Measurements from ENCODE around the gene EIF4E1B.

Gene EIF4E1B

DNA sequence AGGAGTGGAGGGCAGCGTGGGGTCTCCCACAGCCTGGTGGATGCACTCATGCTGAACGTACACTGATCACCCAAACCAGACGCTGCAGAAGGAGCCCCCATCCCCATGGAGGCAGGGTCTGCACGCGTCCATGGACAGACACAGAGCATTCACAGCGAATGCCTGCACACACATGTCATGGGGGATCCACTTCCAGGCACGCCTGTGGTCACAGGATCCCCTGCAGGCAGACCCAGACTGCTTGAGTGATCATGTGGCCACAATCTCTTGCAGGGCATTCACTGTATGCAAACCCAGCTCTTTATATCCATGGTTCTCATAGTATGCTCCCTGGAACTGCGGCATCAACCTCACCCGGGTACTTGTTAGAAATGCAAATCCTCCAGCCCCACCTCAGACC lies 5.5 kb upstream of the EIF4E1B start:
- TF ChIP-seq, protein P1, sequence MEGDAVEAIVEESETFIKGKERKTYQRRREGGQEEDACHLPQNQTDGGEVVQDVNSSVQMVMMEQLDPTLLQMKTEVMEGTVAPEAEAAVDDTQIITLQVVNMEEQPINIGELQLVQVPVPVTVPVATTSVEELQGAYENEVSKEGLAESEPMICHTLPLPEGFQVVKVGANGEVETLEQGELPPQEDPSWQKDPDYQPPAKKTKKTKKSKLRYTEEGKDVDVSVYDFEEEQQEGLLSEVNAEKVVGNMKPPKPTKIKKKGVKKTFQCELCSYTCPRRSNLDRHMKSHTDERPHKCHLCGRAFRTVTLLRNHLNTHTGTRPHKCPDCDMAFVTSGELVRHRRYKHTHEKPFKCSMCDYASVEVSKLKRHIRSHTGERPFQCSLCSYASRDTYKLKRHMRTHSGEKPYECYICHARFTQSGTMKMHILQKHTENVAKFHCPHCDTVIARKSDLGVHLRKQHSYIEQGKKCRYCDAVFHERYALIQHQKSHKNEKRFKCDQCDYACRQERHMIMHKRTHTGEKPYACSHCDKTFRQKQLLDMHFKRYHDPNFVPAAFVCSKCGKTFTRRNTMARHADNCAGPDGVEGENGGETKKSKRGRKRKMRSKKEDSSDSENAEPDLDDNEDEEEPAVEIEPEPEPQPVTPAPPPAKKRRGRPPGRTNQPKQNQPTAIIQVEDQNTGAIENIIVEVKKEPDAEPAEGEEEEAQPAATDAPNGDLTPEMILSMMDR (IDR thresholded peaks at IDR 0.05): no peak
- Histone ChIP-seq H3K9ac (no peak overlapping the region), H3K4me1 (peaks cover 9% of the 10 kb centered on the region), H3K36me3 (ENCODE audit: control insufficient read depth, insufficient read depth, low read length) (no peaks in the 10 kb centered on the region), H3K4me3 (ENCODE audit: low read depth, low read length) (no peak overlapping the region), H2AFZ (no peak overlapping the region), H3K79me2 (no peaks in the 10 kb centered on the region), H3K4me2 (ENCODE audit: low read length) (no peak overlapping the region), H3K27ac (no peak overlapping the region), H3K27me3 (ENCODE audit: control insufficient read depth, insufficient read depth, low read length) (peaks cover 4% of the 10 kb centered on the region), H3K9me3 (ENCODE audit: control insufficient read depth, low read length) (no peaks in the 10 kb centered on the region)

GRCh38 chr5:176625512-176625911 lies 5.0 kb upstream of the EIF4E1B start:
- no peak overlapping the region for H3K4me2 ChIP-seq (ENCODE audit: low read length)
- H2AFZ ChIP-seq: no peak overlapping the region
- TF ChIP-seq, protein P1 (IDR thresholded peaks at IDR 0.05): no peak
- H3K9me3 ChIP-seq (ENCODE audit: control insufficient read depth, low read length): no peaks in the 10 kb centered on the region
- H3K9ac ChIP-seq: no peak overlapping the region
- H3K4me3 ChIP-seq (ENCODE audit: low read depth, low read length): no peak overlapping the region
- no peak overlapping the region for H3K27ac ChIP-seq
- H3K4me1 ChIP-seq: peaks cover 6% of the 10 kb centered on the region
- peaks cover 5% of the 10 kb centered on the region for H3K27me3 ChIP-seq (ENCODE audit: control insufficient read depth, insufficient read depth, low read length)
- H3K79me2 ChIP-seq: no peaks in the 10 kb centered on the region
- H3K36me3 ChIP-seq (ENCODE audit: control insufficient read depth, insufficient read depth, low read length): no peaks in the 10 kb centered on the region

GRCh38 chr5:176625966-176626875 lies 4.3 kb upstream of the EIF4E1B start:
- no peak overlapping the region for H3K9ac ChIP-seq
- no peaks in the 10 kb centered on the region for H3K36me3 ChIP-seq (ENCODE audit: control insufficient read depth, insufficient read depth, low read length)
- no peak overlapping the region for H3K27ac ChIP-seq
- no peaks in the 10 kb centered on the region for H3K79me2 ChIP-seq
- peaks cover 5% of the 10 kb centered on the region for H3K27me3 ChIP-seq (ENCODE audit: control insufficient read depth, insufficient read depth, low read length)
- no peaks in the 10 kb centered on the region for H3K9me3 ChIP-seq (ENCODE audit: control insufficient read depth, low read length)
- peak overlapping the region; percentile 42 for H2AFZ ChIP-seq
- TF ChIP-seq, protein P1 (IDR thresholded peaks at IDR 0.05): no peak
- no peak overlapping the region for H3K4me2 ChIP-seq (ENCODE audit: low read length)
- H3K4me3 ChIP-seq (ENCODE audit: low read depth, low read length): no peak overlapping the region
- peaks cover 9% of the 10 kb centered on the region for H3K4me1 ChIP-seq

DNA sequence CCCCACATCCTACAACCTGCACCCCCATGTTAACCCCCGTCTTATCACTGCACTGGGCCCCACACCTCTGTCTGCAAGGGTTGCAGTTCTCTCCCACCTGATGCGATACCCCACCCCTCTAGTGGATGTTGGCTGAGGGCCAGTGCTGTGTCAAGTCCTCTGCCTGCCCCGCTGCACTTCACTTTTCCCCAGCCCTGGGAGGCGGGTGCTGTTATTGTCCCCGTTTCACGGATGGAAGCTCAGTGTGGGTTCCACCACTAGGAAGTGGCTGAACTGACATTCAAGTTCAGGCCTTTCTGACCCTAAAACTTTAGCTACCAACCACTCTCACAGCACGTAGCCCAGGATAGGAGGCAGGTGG lies 3.6 kb upstream of the EIF4E1B start:
- Histone ChIP-seq H2AFZ (no peak overlapping the region), H3K27ac (no peak overlapping the region), H3K27me3 (ENCODE audit: control insufficient read depth, insufficient read depth, low read length) (peaks cover 5% of the 10 kb centered on the region), H3K9ac (no peak overlapping the region), H3K79me2 (no peaks in the 10 kb centered on the region), H3K4me1 (peaks cover 9% of the 10 kb centered on the region), H3K9me3 (ENCODE audit: control insufficient read depth, low read length) (no peaks in the 10 kb centered on the region), H3K4me3 (ENCODE audit: low read depth, low read length) (no peak overlapping the region), H3K36me3 (ENCODE audit: control insufficient read depth, insufficient read depth, low read length) (no peaks in the 10 kb centered on the region), H3K4me2 (ENCODE audit: low read length) (no peak overlapping the region)
- TF ChIP-seq, protein P1 (IDR thresholded peaks at IDR 0.05): no peak

- Histone ChIP-seq H3K27ac (no peak overlapping the region), H3K79me2 (no peaks in the 10 kb centered on the region), H3K4me1 (peaks cover 9% of the 10 kb centered on the region), H3K4me3 (ENCODE audit: low read depth, low read length) (no peak overlapping the region), H3K9me3 (ENCODE audit: control insufficient read depth, low read length) (no peaks in the 10 kb centered on the region), H3K27me3 (ENCODE audit: control insufficient read depth, insufficient read depth, low read length) (peaks cover 5% of the 10 kb centered on the region), H2AFZ (no peak overlapping the region), H3K36me3 (ENCODE audit: control insufficient read depth, insufficient read depth, low read length) (no peaks in the 10 kb centered on the region), H3K4me2 (ENCODE audit: low read length) (no peak overlapping the region), H3K9ac (no peak overlapping the region)
- TF ChIP-seq, protein P1 (IDR thresholded peaks at IDR 0.05): no peak
Measured at GRCh38 chr5:176627582-176627981, 2.9 kb upstream of the EIF4E1B start.

Data from parathyroid adenoma (tissue), 2 donors.